HTERT RPE-1 (cell line): ENCODE measurements around the gene RGS3.

ENCODE experiments used
- in situ Hi-C: fragments of 300-500 bp; cut with MboI; formaldehyde crosslinking; loops from 4 replicates; pipeline ENCODE4 v1.14.3; 2020; ENCODE audit warnings: low sequenced_read_pairs

Gene RGS3

DNA sequence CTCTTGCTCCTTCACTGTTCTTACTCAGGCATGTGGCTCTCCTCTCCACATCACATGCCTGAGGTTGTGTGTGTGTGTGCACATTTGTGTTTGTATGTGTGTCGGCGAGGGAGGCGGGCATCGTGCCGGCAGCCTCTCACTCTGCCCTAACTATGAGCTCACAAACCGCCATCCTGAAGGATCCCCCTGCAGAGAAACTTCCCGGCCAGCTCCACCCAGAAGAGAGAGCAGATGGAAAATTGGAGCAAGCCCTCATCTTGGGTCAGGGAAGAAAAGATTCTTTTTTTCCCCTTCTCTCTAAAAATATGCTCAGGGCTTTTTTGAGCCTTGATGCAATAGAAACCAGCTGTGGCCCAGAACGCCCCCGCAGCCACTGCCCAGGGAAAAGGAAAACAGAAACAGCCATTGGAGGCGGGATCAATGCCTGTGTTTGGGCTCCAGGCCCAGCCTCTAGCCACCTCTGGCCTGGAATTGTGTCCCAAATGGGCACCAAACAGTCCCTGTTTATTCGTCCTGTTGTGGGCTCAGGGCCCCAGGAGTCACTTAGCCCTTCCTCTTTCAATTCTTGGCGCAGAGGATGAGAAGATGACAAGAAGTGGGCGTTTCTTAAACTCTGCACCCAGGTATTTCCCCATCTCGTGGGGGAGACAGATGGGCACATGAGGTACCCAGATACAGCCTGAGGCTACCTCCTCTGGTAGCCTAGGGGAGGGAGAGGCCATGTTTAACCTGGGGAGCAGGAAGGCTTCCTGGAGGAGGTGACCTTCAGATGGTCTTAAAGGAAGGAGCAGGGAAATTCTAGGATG, 151.5 kb downstream of the RGS3 start:
- in situ Hi-C loops, result no loop called here

DNA sequence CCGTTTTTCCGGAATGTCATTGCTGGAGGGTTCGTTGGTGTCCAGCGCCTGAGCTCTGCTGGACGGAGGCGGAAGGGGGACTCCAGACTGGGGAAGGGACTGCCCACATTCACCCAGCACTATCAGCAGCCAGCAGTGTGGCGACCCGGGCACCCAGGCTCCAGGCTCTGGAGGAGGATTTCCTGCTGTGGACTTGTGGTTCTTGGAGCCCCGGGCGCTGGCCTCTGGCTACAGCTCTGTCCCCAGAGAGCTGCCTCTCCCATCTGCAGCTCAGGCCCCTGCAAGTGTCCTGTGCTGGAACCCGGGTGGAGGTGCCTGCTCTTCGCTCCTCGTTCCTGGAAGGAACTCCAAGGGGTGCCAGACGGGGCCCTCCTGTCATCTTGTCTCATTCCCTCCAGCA, 152.6 kb downstream of the RGS3 start:
- in situ Hi-C loops, result no loop called here

DNA sequence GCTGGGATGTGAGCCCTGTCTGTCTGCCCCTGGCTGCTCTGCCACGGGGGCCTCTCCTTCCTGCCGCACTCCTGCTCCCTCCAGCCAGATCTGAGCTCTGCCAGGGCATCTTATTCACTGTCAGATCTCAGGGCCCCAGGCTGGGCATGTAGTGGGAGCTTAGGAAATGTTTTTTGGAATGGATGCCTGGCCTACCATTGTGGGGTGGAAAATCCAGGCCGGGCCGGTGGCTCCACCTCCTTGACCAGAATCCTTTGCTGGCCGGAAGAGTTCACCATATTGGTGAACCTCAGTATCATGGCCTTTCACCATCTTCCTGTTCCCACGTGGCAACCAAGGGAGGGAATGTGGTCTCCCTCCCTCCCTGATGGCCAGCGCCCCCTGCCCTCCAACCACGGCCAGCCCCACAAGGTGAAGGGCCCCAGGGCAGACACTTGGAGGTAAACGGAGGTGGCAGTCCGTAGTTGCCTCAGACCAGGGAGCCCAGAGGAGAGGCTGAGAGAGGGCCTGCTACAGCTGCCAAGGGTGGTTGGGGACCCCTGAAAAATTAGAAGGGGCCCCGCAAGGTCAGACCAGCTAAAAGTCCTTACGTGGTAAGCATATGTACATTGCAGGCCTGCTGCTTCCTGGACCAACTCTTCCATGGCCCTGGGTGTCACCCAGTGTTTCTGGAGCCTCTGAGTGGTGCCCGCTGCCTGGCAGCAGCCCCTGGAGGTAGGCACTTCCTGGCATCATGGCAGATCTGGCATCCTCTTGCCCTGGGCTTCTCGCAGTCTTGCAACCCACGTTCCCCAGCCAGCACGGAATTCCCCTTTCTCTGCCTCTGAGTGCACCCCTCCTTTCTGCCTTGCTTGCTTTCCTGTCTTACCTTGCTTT, 153.3 kb downstream of the RGS3 start:
- in situ Hi-C loops, result no loop called here

DNA sequence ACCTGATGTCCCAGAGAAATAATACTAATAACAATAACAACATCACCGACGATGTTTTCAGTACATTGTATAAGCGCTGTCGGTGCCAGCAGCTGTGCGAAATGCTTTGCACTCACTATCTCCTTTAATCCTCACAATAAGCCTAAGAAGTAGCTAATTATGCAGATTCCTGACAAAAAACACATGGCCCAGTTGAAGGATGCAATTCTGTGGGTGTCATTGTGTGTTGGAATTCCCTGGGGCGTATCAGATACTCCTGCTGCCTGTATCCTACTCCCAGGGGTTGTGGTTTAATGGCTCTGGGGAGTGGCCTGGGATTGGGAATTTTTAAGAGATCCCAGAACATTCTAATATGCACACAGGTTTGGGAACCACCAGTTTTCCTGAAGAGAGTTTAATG, 154.0 kb downstream of the RGS3 start:
- in situ Hi-C loops, result no loop called here

DNA sequence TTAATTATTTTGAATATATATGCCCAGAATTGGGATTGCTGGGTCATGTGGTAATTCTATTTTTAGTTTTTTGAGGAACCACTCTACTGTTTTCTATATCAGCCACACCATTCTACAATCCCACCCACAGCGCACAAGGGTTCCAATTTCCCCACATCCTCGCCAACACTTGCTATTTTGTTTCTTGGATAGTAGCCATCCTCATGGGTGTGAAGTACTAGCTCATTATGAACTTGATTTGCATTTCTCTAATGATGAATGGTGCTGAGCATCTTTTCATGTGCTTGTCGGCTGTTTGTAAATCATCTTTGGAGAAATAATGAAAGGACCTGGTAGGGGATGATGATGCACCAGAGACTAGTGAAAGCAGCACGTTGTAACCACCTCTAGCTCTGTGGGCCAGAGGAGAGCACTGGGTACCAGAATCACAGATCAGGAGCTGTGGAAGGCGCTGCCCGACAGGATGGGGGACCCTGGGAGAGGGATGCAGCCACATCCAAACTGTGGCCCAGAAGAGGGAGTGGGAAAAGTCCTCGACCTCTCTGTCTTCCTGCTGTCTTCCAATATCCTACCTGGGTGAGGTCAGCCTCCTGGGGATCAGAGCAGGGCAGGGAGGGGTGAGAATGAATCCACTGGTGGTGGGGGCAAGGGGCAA, 155.4 kb downstream of the RGS3 start:
- in situ Hi-C loops, result no loop called here

DNA sequence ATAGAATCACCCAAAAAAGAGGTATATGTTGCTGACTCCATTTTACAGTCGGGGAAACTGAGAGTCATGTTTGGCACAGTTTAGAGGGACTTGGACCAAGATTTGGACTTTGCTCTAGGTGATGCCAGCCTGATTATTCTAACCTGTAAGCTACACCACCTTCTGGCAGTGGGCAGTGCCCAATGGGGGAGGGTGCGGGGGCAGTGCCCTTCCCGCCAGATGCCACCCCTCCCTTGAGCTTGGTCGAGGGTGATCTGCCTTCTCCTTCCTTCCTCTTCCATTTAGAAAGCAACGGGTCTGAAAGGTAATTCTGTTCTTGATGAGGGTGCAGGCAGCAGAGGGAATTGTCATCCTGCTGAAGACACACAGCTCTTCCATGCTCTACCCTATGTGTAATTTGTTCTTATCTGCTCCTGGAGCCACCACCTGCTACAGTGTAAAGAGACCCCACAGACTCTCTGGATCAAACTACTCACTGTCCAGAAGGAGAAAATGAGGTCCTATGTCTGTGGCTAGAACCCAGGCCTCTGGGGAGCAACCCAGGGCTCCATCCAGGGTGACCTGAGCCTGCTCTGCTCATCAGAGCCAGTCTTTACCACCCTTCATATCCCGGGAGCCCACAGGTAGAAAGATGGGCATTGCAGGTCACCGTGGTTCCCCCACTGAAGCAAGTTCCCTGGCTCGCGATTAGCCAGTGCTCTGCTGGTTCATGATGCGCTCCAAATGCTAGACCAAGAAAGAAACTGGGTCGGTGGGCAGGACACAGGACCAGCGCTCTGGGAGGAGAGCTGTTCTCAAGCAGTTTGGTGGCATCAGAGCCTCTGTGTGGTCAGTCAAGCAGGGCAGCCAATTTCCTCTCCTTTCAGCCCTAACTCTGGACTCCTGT, 156.2 kb downstream of the RGS3 start:
- in situ Hi-C loops, result no loop called here

DNA sequence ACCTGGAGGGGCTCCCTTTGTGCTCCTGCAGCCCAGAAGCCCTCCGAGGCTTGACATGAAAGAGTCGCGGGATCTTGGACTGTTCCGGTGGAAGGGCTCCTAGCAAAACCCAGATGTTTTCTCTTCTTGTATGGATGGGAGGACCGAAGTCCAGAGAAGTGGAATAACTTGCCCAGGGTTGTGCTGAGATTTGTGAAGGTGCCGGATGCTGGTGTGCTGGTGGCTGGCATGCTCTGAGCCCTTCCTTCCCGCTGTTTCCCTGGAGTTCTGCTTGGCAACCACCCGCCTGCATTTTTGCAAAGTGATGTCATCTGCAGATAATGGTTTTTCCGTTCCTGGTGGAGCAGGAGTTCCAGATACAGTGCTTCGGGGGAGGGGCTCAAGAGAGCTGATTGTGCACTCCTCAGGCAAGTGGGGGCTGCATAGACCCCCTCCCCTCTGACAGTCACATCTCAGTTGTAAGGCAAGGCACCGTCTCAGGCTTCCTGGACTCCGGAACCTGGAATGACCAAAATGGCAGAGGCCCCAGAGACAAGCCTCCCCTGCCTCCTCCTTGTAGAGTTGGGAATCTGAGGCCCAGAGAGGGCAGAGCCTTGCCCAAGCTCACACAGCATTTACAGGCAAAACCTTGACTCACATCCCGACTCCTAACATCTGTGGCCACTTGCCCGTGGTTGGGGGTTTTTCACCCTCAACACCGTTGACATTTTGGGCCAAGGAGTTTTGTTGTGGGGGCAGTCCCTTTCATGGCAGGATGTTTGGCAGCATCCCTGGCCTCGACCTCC, 157.0 kb downstream of the RGS3 start:
- in situ Hi-C loops, result no loop called here

DNA sequence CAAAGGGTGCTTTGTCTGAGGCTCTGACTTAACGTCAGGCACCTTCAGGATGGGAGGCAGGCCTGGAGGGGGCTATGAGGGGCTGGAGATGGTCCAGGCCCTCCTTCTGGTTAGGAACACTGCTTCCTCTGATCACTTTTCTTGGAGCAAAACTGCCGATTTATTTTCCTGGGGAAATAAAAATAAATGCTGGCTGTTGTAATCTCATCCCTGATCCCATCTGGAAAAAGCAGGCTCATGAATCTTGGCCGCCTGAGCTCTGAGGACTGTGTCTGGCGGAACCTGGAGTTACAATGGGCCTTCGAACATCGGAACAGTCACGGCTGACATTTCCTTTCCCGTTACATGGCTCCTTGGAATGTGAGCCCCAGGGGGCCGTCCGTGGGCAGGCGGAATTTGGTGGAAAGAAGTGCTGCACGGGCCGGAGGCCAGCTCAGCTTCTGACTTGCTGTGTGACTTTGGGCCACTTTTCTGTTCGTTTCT, 157.8 kb downstream of the RGS3 start:
- in situ Hi-C loops, result no loop called here

DNA sequence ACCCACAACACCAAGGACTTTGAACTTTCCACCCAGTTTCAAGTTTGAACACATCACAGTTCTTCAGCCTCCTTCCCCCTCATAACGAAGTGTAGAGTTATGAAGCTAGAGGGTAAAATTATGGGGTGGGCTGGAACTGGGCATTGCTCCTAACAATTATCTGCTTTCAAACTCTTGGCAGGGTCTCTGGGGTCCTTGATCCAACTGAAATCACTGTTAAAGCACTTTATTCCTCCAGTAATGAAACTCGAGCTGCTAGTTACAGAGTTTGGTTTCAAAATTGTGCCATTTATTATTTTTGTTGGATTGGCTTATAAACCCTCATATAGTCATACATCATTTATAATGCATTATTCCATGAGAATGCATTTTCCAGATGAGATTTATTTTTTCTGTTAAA, 158.5 kb downstream of the RGS3 start:
- in situ Hi-C loops, result no loop called here

DNA sequence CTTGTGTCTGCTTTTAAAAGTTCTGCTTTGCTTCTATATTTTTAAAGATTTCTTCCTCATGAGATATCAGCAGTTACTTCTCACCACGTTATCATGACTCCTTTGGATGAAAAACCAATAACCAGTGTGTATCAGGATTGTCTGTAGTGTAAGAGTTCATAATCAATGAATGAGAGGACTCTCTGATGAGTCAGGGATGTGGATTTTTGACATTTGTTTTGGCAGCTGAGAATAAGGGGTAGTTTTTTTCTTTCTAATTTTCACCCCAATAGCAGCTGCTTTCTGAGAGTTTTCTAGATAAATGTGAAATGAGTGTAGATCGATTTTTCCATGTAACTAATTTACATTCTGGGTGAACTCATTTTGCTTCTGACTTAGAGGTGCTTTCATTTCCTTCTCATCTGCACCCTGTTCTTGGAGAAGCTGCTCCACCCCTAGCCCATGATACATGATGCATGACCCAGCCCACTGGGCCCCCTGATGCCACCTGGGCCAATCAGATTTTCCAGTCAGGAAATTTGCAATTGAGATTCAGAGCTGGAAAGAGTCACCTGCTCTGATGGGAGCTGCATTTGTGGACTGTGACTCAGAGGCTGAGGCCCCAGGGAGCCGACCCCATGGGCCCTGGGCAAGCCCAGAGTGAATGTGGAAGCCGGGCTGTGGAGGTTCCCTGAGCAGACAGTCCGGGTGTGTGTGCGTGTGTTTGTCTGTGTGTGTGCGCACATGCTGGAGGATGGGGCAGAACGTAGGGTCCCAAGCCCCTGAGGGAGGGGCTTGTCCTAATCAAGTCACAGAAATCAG, 159.3 kb downstream of the RGS3 start:
- in situ Hi-C loops, result no loop called here

DNA sequence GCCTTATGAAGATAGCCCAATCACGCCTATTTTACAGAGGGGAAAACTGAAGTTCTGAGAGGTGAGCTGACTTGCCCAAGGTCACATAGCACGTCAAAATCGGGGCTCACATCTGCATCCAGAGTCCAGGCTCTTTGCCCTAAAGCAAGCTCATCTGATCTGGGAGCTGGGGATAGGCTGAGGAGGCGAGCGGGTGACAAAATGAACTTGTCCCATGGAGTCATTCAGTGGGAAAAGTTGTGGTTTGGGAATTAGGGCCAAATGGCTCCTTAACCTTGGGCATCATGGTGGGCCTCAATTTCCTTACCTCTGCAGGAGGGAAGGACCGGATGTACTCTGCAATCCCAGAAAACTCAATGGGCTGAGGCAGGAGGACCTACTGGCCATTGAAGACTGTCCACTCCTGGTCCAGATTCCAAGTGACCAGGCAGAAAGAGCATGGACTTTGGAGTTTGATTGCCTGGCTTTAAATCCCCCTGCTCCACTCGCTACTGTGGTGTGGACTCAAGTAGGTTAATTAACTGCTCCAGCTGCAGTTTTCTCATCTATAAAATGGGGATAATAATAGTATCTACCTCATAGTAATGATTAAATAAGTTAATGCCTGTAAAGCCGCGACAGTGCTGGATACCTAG, 160.4 kb downstream of the RGS3 start:
- in situ Hi-C loops, result no loop called here

DNA sequence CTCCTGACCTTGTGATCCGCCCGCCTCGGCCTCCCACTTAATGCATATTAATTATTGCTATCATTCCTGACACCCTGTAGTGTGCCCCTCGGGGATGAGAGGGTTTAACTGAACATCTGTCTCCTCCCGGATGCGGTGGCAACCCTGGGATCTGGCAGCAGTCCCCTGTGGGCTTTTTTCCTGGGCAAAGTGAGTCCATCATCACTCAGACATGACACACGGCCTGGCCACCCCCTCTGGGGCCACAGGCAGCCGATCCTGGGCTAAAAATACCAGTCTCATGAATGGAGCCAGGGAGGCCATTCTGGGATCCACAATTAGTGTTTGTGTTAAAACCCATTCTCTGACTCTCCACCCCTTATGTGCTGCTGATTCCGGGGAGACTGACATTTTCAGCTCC, 161.2 kb downstream of the RGS3 start:
- in situ Hi-C loops, result no loop called here

DNA sequence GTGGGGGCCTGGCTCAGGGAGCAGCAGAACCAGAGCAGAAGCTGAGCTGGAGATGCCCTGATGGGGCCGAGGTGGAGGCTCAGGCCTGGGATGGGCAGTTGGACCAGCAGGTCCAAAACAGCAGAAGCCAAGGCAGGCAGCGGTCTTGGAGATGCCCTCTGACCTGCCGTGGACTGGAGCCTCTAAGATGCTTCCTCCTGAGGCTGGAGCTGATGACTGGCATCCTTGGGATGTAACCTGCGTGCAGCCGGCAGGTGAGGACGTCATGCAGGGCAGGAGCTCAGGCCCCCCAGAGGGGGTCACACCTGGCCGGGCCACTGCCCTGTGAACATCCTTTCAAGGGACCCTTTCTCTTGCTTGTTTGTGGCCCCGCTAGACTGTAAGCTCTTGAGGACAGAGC, 162.0 kb downstream of the RGS3 start:
- in situ Hi-C loops, result no loop called here

DNA sequence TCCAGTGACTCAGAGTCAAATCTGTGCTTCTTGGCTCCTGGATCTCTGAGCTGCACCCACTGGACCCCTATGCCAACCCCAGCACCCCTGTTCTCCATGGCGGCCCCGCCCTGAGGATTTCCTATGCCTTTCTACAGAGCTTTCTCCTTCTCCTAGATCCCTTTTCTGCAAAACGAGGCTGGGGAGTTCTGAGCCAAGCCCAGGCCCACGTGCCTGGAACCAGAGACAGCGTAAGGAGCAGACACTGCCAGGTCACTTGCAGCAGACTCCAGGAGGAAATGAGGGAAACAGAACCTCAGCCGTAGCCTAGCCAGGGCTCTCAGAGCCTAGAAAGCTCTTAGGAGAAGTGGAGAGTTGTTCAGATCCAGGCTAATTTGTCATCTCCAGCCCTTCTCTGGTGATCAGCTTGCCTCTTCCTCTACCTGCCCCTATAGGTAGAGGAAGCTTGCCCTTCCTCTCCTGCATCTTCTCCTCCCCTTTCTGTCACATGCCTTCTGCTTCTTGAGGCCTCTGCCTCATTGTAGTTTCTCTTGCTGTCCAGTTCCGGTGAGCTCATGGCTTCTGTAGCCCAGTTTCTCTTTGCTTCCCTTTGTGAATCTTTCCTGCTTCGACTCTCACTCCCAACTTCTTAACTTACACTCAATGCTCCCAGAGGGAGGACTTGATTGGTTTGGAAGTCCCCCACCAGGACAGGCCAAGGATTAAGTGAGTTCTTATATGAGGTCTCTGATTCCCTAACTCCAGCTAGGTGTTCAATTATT, 163.4 kb downstream of the RGS3 start:
- in situ Hi-C loops, result no loop called here

DNA sequence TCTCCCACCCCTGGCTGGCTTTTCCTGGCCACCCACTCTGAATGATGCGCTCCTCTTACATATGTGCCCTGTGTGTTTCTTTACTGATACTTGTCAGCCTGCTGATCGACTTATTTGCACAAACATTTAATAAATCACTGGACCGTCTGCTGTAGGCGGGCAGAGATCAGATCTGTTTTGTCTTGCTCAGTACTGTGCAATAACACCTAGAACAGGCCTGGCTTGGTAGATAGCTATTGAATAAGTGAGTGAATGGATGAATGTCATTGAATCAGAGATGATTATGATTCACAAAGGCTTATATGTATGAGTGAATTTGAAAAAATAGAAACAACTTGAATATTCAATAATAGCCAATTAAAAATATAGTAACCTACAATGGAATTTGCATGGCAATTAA, 165.1 kb downstream of the RGS3 start:
- in situ Hi-C loops, result no loop called here

DNA sequence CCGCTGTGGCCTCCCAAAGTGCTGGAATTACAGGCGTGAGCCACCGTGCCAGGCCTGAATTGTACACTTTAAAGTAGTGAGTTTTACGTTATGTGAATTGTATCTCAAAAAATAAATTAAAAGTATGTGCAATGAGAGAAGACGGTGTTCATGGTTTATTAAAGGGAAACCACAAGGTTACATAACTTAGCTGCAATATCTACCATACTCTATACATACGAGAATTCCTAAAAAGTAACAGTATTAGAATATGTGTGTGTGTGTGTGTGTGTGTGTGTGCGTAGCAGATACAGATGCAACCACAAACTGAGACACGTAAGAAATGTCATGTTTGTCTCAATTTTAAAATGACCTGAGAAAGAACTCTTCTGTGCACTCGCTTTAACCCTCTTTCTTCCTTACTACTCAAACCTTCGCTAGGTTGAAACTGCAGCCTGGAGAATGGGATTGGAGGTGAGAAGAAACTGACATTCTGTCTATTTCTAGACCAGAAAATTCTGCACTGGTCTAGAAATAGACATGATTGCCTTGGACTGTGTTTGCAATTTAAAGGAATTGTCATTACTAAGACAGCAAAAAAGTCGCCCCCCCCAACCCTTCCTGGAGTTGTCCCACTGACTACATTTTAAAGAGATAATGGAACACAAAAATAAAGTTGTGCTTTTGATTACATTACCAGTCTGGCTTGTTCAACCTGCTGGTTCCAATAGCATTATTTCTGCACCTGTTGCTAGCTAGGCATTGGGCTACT, 167.0 kb downstream of the RGS3 start:
- in situ Hi-C loops, result no loop called here

DNA sequence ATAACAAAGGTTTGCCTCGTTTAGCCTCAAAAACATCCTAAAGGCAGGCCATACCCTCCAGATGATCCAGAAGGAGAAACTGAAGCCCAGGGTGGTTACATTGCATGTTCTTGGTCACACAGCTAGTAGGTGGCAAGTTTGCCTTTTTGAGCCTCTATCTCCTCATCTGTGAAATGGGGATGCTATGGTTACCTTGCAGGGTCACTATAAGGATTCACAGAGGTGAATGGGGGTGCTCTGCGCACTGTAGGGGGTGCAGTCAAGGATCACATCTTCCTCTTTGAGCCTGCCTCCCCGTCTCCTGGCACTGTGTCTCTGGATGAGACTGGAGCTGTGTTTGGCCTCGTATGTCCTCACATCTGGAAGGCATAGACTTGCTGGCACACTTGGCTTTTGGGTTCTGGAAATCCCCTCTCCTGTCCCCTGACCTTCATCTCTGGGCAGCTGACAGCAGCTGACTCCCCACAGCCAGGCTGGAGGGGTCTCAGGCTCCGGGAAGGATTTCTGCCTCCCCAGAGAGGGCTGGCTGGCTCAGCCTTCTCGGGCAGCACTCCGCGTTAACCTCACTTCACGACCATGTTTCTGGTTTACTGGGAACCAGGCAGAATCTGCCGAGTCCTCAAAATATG, 167.7 kb downstream of the RGS3 start:
- in situ Hi-C loops, result no loop called here
